ENCODE measurements around the gene NLGN1.
"Not testable (repeated sequence)": the region's sequence is repeated elsewhere in the genome, so short reads cannot be mapped to it uniquely, and the experiment has no call there.

NLGN1 gene

GRCh38 chr3:173397161-173398110, at the start of gene NLGN1:
NLGN1 (plus strand) TSS chr3:173397744.
- DNase-seq (ENCODE audit: low read depth in 1 of 2, low spot score in 1 of 2), result no peak

GRCh38 chr3:173351886-173352285, 45.7 kb upstream of the NLGN1 start:
- no peak for DNase-seq (ENCODE audit: low read depth in 1 of 2, low spot score in 1 of 2)

GRCh38 chr3:173353137-173353536, 44.4 kb upstream of the NLGN1 start:
- DNase-seq (ENCODE audit: low read depth in 1 of 2, low spot score in 1 of 2), result not testable (repeated sequence)

- no peak for DNase-seq (ENCODE audit: low read depth in 1 of 2, low spot score in 1 of 2)
Observed at GRCh38 chr3:173354124-173354523, 43.4 kb upstream of the NLGN1 start.

- DNase-seq (ENCODE audit: low read depth in 1 of 2, low spot score in 1 of 2), result no peak
Observed at GRCh38 chr3:173371848-173372487, 25.6 kb upstream of the NLGN1 start.

- DNase-seq (ENCODE audit: low read depth in 1 of 2, low spot score in 1 of 2), result no peak
Observed at GRCh38 chr3:173380681-173381080, 16.9 kb upstream of the NLGN1 start.

- DNase-seq (ENCODE audit: low read depth in 1 of 2, low spot score in 1 of 2), result not testable (repeated sequence)
Observed at GRCh38 chr3:173381936-173382335, 15.6 kb upstream of the NLGN1 start.

- DNase-seq (ENCODE audit: low read depth in 1 of 2, low spot score in 1 of 2), result no peak
Observed at GRCh38 chr3:173395073-173395411, 2.5 kb upstream of the NLGN1 start.

- DNase-seq (ENCODE audit: low read depth in 1 of 2, low spot score in 1 of 2), result no peak
Observed at GRCh38 chr3:173395412-173396181, 1.9 kb upstream of the NLGN1 start.

GRCh38 chr3:173396191-173397041, 1.1 kb upstream of the NLGN1 start:
- DNase-seq (ENCODE audit: low read depth in 1 of 2, low spot score in 1 of 2), result no peak

GRCh38 chr3:173398111-173398479, 551 bp downstream of the NLGN1 start:
- DNase-seq (ENCODE audit: low read depth in 1 of 2, low spot score in 1 of 2), result no peak

GRCh38 chr3:173399044-173399443, 1.5 kb downstream of the NLGN1 start:
- no peak for DNase-seq (ENCODE audit: low read depth in 1 of 2, low spot score in 1 of 2)

- no peak for DNase-seq (ENCODE audit: low read depth in 1 of 2, low spot score in 1 of 2)
Observed at GRCh38 chr3:173401369-173401768, 3.8 kb downstream of the NLGN1 start.

- no peak for DNase-seq (ENCODE audit: low read depth in 1 of 2, low spot score in 1 of 2)
Observed at GRCh38 chr3:173402656-173403055, 5.1 kb downstream of the NLGN1 start.

GRCh38 chr3:173403376-173403775, 5.8 kb downstream of the NLGN1 start:
- DNase-seq (ENCODE audit: low read depth in 1 of 2, low spot score in 1 of 2), result no peak

GRCh38 chr3:173404156-173404555, 6.6 kb downstream of the NLGN1 start:
- DNase-seq (ENCODE audit: low read depth in 1 of 2, low spot score in 1 of 2), result no peak

- DNase-seq (ENCODE audit: low read depth in 1 of 2, low spot score in 1 of 2), result no peak
Observed at GRCh38 chr3:173410436-173410835, 12.9 kb downstream of the NLGN1 start.

GRCh38 chr3:173410849-173411248, 13.3 kb downstream of the NLGN1 start:
- DNase-seq (ENCODE audit: low read depth in 1 of 2, low spot score in 1 of 2), result no peak

- no peak for DNase-seq (ENCODE audit: low read depth in 1 of 2, low spot score in 1 of 2)
Observed at GRCh38 chr3:173411375-173411973, 13.9 kb downstream of the NLGN1 start.

GRCh38 chr3:173416070-173416469, 18.5 kb downstream of the NLGN1 start:
- no peak for DNase-seq (ENCODE audit: low read depth in 1 of 2, low spot score in 1 of 2)
